Activated CD4-positive, alpha-beta T cell treated with anti-CD3 and anti-CD28 coated beads, Interleukin-2, Interleukin-4, amounts not matched to agents 100 ng/mL and 50 ng/mL, durations not matched to agents 16 hours and 8 hours (primary cell): ENCODE measurements around the gene COA1.
"Not testable (repeated sequence)": the region's sequence is repeated elsewhere in the genome, so short reads cannot be mapped to it uniquely, and the experiment has no call there.

Source experiments
- DNase-seq: peaks from one replicate; pipeline ENCODE4 v3.0.0-alpha.2; 2020; ENCODE audit warnings: low spot score

COA1 gene

DNA sequence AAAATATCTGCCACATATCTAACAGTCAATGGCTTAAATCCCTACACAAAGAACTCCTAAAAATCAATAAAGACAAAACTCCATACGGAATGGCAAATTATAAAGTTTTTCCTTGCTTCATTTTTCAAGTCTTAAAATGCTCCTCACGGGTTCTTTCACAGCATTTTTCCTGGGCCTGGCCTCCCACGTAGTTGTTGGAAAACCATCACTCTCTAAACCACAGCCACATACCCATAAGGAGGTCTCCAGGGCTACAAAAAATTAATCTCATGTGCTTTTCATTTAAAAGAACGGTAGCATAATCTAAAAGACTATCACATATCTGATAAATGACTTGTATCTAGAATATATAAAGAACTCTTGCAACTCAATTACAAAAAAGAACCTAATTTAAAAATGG lies 2.9 kb downstream of the COA1 start:
- DNase-seq, result no peak

DNA sequence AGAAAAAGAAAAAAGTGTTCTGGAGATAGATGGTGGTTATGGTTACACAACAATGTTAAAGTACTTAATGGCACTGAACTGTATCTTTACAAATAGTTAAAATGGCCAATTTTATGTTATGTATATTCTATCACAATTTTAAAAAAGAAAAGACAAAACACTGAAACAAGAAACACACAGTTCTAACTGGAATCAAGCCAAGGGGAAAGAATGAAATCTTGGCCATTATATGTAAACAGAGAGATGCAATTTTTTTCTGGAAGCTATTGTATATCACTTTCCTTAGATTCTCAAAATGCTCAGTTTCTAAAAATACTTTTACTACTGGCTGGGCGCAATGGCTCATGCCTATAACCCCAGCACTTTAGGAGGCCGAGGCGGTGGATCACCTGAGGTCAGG lies 4.1 kb downstream of the COA1 start:
- DNase-seq, result no peak

DNA sequence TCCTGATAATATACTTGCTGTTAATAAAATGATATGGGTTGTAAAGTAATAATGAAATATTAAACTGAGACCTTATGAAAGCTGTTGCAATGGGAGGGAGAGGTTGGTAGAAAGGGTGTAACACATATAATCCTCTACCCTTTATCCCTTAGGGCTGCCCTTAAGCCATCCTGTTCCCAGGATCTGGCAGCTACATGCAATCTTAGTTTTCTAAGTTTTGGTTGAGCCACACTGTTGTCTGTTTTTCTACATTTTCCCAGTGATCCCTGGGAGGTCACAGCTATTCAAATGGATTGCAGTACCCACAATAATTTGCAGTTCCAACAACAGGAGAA lies 6.3 kb downstream of the COA1 start:
- no peak for DNase-seq

DNA sequence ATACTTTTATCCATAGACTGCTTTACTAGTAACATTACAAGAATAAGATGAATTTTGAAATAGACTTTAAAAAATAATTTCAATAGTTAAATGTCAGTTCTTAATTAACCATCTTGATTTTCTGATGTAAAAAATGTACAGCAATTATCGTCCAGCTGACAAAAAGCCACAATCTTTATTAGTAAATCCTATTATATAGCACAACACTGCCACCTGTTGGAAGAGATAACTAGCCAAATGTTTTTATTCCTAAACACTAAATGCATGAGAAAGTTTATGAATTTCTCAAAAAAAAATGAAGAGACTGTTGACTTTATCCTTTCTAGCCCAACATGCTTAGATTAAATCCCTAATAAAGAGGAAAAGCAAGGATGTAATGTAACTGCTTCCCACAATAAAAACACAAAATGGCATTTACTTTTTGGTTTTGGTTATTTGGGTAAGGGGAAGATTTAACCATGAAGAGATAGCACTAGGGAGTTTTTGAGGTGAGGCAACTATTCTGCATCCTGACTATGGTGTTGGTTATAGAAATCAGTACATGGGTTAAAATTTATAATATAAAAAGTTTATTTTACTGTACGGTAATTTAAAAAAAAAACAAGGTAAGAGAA lies 8.0 kb downstream of the COA1 start:
- DNase-seq, result peak; percentile 48

DNA sequence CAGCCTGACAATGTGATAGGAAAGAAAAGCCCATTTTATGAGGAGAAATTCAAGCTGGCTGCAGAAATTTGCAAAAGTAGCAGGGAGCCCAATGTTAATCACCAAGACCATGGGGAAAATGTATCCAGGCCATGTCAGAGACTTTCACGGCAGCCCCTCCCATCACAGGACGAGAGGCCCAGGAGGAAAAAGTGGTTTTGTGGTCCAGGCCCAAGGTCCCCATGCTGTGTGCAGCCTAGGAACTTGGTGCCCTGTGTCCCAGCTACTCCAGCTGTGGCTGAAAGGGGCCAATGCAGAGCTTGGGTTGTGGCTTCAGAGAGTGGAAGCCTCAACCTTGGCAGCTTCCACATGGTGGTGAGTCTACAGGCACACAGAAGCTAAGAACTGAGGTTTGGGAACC lies 12.7 kb downstream of the COA1 start:
- DNase-seq, result no peak

DNA sequence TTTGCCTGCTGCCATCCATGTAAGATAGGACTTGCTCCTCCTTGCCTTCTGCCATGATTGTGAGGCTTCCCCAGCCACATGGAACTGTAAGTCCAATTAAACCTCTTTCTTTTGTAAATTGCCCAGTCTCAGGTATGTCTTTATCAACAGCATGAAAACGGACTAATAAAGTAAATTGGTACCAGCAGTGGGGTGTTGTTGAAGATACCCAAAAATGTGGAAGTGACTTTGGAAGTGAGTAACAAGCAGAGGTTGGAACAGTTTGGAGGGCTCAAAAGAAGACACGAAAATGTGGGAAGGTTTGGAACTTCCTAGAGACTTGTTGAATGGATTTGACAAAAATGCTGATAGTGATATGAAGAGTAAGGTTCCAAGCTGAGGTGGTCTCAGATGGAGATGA lies 13.4 kb downstream of the COA1 start:
- not testable (repeated sequence) for DNase-seq

DNA sequence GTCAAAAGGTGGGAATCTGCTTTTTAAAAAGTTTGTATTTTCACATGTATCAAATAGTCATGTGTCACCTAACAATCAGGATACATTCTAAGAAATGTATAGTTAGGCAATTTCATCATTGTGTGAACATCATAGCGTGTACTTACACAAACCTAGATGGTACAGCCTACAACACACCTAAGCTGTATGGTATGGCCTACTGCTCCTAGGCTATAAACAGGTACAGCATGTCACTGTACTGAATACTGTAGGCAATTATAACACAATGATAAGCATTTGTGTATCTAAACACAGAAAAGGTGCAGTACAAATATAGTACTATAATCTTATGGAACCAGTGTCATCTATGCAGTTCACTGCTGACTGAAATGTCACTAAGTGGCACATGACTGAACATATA lies 17.8 kb downstream of the COA1 start:
- DNase-seq, result no peak

DNA sequence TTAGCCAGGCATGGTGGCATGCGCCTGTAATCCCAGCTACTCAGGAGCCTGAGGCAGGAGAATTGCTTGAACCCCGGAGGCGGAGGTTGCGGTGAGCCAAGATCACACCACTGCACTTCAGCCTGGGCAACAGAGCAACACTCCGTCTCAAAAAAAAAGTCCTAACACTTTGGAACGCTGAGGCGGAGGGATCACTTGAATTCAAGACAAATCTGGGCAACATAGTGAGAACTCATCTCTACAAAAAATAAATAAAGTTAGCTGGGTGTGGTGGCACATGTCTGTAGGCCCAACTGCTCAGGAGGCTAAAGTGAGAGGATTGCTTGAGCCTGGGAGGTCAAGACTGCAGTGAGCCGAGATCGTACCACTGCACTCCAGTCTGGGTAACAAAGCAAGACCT lies 21.3 kb downstream of the COA1 start:
- not testable (repeated sequence) for DNase-seq

DNA sequence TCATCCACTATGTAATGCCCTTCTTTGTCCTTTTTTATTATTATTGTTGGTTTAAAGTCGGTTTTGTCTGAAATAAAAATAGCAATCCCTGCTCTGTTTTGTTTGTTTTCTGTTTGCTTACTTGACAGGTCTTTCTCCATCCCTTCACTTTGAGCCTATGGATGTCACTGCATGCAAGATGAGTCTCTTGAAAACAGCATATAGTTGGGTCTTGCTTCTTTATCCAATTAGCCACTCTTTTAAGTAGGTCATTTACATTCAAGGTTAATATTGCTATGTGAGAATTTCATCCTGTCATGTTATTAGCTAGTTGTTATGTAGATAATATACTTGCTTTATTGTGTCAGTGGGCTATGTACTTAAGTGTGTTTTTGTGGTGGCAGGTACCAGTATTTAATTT lies 25.8 kb downstream of the COA1 start:
- DNase-seq, result no peak

DNA sequence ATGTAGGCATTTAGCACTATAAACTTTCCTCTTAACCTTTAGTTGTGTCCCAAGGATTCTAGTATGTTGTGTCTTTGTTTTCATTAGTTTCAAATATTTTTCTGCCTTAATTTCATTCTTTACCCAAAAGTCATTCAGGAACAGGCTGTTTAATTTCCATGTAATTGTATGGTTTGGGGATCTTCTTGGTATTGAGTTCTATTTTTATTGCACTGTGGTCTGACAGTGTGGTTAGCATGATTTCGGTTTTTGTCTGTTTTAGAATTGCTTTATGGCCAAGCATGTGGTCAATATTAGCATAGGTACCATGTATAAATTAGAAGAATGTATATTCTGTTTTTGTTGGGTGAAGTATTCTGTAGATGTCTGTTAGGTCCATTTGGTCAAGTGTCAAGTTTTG lies 26.3 kb downstream of the COA1 start:
- DNase-seq, result no peak

DNA sequence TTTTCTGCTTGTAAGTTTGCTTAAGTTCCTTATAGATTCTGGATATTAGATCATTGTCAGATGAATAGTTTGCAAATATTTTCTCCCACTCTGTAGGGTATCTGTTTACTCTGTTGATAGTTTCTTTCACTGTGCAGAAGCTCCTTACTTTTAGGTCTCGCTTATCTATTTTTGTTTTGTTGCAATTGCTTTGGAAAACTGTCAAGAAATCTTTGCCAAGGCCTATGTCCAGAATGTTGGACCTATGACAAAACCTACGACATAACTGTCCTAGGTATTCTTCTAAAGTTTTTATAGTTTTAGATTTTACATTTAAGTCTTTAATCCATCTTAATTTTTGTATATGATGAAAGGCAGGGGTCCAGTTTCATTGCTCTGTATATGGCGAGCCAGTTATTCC lies 27.4 kb downstream of the COA1 start:
- no peak for DNase-seq

DNA sequence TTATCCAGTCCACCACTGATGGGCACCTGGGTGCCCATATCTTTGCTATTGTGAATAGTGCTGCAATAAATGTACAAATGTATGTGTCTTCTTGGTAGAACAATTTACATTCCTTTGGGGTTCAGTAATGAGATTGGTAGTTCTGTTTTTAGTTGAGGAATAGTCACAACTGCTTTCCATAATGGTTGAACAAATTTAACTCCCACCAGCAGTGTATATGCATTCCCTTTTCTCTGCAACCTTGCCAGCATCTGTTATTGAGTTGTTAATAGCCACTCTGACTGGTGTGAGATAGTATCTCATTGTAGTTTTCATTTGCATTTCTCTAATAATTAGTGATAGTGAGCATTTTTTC lies 27.8 kb downstream of the COA1 start:
- no peak for DNase-seq

DNA sequence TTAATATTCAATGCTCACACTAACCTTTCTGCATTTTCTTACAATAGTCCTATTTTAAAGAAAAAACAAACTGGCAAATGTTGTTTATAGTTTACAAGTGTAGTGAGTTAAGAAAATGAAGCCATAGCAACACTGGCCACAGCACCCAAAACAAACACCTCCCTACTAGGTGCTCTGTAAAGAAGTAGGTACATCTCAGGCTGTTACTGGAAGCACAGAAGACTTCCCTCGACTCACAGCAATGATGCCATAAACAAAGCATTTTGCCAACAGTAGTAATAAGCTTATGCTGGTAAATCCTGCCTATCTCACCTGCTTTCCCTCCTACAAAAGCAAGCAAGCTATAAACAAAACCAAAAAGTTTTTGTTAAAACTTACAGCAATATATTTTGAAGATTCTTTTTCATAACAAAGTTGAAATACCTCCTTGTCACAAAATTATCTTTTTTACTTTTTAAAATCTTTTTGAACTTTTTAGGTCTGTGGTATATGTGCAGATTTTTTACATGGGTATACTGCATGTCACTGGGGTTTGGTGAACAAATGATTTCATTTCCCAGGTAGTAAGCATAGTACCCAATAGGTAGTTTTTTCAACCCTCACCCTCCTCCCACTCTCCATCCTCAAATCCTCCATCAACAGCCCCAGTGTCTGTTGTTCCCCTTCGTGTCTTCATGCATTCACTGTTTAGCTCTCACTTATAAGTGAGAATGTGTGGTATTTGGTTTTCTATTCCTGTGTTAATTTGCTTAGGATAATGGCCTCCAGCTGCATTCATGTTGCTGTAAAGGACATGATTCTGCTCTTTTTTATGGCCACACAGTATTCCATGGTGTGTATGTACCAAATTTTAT lies 28.4 kb downstream of the COA1 start:
- DNase-seq, result no peak

DNA sequence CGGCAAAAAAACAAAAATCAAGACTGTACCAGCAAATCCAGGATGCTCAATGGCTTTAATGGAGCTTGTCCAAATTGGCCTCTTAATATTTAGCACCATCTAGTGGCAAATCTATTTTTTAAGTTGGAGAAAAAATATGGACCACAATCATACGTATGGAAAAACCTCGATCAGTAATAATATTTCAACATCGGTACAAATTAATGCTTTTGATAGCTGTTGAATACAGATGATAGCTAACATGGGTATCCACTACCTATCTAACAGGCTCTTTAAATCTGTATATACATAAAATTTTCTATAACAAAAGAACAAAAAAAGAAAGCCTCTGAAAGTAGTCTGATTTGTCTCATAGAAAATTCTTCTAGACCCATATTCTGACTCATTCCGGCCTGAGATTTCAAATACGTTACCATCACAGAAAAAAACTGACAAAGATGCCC lies 29.2 kb downstream of the COA1 start:
- peak; percentile 62 for DNase-seq

DNA sequence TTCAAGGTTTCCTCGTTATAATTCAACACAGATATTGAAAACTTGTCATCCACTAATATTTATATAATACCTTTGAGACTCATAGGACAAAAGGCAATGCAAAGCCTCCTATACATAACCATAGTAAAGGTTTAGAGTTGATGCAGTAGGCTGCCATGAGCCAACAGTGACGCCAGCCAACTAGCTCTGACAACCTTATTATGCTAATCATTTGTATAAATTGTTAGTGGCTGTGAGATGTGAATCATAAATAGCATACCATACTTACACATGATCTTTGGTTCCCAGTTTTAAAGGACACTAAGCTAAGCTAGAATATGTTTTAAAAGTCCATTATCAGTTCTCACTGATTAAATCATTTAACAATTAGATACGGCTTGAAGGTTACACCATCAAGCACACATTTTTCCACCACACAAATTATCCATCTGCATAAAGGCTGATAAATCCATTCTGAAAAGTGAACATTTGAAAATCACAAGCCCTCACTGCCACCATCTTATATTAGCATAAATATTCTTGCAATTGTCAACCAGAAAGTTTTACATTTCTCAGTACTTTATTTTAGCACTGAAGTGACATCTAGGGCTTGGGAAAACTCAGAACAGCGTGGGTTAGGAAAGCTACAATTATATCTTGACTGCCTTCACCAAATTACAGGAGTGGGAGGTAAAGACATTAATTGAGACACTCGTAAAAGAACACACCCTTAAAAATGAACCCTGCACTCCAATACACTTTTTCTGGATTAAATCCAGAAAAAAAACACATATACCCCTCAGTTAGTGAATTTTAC lies 30.7 kb downstream of the COA1 start:
- no peak for DNase-seq

DNA sequence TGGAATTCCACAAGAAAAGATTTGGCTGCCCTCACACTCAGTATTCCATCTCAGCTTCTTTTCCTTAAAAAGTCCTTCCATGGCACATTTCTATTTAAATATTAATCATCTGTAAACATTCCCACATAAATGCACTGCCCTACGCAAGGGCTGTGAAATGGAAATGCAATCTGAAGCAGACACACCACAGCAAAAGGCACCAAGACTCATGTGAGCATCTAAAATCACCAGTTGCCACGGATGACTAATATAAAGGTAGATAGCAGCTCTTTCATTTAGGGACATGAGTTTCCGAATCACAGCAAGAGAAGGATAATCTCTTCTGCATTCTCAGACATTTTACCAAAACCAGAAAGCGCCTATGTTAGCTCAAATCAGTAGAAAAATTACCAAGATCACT lies 31.6 kb downstream of the COA1 start:
- no peak for DNase-seq

DNA sequence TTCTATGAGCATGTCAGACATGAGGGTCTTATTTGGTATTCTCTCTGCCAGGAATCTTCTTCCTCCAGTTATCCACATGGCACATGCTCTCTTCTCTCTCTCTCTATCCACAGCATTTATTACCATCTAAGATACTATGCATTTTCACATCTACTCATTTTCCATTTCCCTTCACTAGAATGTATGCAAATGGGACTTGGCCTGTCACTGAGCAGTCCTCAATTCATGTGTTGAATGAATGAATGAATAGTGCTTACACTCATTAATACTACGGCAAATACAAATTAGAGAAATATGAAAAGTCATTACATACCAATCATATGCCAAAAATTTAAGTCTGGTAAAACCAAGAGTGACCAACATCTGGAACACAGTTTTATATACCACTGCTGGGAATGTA lies 34.0 kb downstream of the COA1 start:
- no peak for DNase-seq

DNA sequence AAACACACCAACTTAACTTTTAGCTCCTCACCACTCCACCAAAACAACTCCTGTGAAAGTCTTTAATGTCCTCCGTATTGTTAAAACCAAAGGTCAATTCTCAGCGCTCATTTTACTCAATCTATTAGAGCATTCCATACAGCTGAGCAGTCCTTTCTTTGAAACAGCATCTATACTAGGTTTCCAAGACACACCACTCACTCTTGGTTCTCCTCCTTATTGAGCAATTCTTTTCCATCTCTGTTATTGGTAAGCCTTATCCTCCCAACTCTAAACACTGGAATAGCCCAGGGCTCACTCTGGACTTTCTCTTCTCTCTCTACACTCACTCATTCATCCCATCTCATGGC lies 34.9 kb downstream of the COA1 start:
- no peak for DNase-seq

DNA sequence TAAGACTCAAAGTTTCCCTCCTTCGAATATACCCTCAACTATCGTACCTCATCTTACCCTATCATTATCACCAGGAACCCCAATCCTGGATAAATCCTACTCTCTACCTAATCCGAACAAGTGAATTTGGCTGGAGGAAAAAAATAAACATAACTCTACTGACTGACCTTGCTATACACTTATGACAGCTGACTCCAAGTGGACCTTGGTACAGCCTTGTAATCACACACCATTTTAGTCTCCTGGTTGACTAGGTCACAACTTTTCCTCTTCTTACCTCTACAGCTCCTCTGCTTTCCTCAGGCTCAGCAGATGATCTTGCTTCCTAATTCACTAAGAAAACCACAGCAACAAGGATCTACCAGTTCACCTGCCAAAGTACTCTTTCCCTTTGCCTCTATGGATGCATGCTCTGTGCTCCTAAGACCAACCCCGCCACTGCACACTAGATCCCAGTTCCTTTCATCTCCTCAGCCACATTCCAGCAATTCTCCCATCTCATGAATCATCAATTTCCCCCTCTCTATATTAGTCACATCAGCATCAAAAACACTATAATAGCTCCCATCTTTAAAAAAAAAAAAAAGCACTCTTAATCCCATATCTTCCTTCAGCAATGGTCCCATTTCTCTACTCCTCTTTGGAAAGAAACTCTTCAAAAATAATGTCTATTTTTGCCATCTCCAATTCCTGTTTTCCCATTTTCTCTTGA lies 35.5 kb downstream of the COA1 start:
- no peak for DNase-seq

DNA sequence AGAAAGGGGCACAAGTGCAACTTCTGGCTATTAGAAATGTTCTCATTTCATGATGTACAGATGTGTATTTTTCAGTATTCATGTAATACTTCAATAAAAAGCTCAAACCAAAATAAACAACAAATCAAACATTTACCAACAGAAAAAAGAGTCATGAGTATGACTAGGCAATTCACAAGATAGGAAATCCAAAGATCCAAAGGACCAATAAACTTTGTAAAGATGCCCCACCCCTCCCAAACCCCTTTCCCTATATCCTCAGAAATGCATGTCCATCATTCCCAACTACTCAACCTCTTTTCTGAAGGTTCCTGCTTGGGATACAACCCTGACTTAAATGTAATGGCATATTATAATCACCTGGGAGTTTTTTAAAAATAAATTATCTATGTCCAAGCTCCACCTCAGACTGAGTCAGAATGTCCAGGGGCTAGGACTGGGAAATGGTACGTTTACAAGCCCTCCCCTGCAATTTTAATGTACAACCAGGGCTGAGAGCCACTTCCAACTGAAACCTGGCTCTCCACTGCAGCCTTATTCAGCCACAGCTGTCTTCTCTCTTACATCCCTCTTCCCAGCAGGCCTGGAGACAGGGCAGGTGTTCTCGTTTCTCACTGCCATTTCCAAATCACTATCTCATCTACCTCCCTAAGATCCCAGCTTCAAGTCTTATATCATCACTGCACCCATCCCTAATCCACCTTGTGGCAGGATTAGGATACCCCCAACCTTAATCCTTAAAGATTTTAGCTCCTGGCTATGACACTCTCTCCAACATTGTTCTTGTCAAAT lies 36.5 kb downstream of the COA1 start:
- no peak for DNase-seq

DNA sequence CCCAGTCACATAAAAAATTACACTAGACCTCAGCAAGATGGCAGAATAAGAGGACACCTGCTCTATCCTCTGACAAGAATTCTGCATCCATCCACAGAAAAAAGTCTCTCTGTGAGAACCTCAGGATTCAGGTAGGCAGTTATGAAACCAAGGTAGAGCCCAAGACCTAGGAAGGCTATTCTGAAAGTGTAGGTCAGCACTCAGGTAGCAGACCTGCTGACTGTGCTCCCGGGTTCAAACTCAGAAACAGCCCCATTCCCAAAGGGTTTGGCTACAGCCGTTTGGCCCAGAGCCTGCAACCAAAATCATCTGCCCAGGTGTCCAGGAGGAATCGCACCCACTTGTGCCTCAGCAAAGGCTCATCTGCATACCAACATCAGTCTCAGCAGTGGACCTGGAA lies 37.7 kb downstream of the COA1 start:
- DNase-seq, result no peak

DNA sequence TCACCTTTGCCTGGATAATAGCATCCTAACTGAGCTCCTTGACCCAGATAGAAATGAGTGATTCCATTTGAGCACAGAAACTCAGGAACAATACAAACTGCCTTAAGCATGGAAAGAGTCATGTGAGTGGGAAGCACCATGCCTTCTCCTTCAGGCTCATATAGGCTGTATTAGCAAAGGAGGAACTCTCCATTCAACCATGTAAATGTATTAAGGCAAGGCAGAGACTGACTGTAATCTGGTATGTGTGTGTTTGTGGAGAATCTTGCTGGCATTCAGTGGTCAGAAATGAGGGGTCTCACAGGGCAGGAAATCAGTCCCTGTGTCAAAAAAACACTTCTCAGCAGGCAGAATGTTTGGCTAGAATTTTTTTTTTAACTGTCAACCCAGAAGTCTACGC lies 40.2 kb downstream of the COA1 start:
- DNase-seq, result no peak
